OCI-LY7 (cell line): ENCODE measurements around the gene RASSF5. TPM values are rescaled to one million over a fixed set of nuclear protein-coding genes. Genes with fewer than 3 reads are reported as not detected.
A peak's percentile ranks its signal among the peaks of the same experiment; 100 is the strongest.

ENCODE experiments used
- BruUV-seq: library from RNA; stranded (reverse); fragments of 400-500 nt; replicated peaks from 2 replicates; lab custom pipeline; 2021; lab: Mats Ljungman, UMichigan
- CTCF ChIA-PET: fragments of 300-600 bp; sonication (Branson Sonifier 250); formaldehyde crosslinking; loops from one replicate; lab custom pipeline; 2022; ENCODE audit warnings: antibody characterized with exemption; ENCODE audit not compliant: unreplicated experiment; lab: Charles Lee
- POLR2A ChIA-PET: fragments of 300-600 bp; sonication (Branson Sonifier 250); formaldehyde crosslinking; loops from one replicate; lab custom pipeline; 2022; ENCODE audit warnings: antibody characterized with exemption; lab: Charles Lee
- DNase-seq: peaks from one replicate; pipeline ENCODE4 v3.0.0-alpha.2; 2015; ENCODE audit warnings: low spot score
- H2AFZ ChIP-seq: fragments of 200-600 bp; sonication (generic), shearing (Covaris generic); 2 replicates; pipeline ENCODE4 v1.6.1; 2014; ENCODE audit warnings: mild to moderate bottlenecking, antibody characterized with exemption, low read length, moderate library complexity
- H3K27ac ChIP-seq: fragments of 200-600 bp; sonication (generic); 2 replicates; pipeline ENCODE4 v1.5.1; 2014; ENCODE audit warnings: mixed run types, low read depth, mild to moderate bottlenecking, moderate library complexity, low read length, inconsistent platforms; ENCODE audit not compliant: poor library complexity, severe bottlenecking
- H3K36me3 ChIP-seq: fragments of 200-600 bp; sonication (generic); 2 replicates; pipeline ENCODE4 v1.6.1; 2014; ENCODE audit warnings: mild to moderate bottlenecking, antibody characterized with exemption, low read length, moderate library complexity, mixed read lengths; ENCODE audit not compliant: insufficient read depth
- H3K4me1 ChIP-seq: fragments of 200-600 bp; sonication (generic); 2 replicates; pipeline ENCODE4 v1.5.1; 2014; ENCODE audit warnings: mild to moderate bottlenecking, low read length; ENCODE audit not compliant: insufficient read depth, poor library complexity, severe bottlenecking
- H3K4me2 ChIP-seq: fragments of 200-600 bp; sonication (generic); 2 replicates; pipeline ENCODE4 v1.6.1; 2014; ENCODE audit warnings: mild to moderate bottlenecking, low read length
- H3K4me3 ChIP-seq: fragments of 200-600 bp; sonication (generic); 2 replicates; pipeline ENCODE4 v1.5.1; 2014; ENCODE audit warnings: mild to moderate bottlenecking, low read depth, low read length; ENCODE audit not compliant: poor library complexity, severe bottlenecking
- H3K79me2 ChIP-seq: fragments of 200-600 bp; sonication (generic); 2 replicates; pipeline ENCODE4 v1.6.1; 2016; ENCODE audit warnings: low read depth, mild to moderate bottlenecking, low read length, moderate library complexity, mixed read lengths; ENCODE audit not compliant: insufficient read depth
- H3K9me2 ChIP-seq: fragments of 200-600 bp; sonication (generic); 2 replicates; pipeline ENCODE4 v1.6.1; 2016; ENCODE audit warnings: mild to moderate bottlenecking, low read length, mixed read lengths; ENCODE audit not compliant: insufficient read depth
- H3K9me3 ChIP-seq: fragments of 200-600 bp; sonication (generic); 2 replicates; pipeline ENCODE4 v1.6.1; 2014; ENCODE audit warnings: mild to moderate bottlenecking, mixed run types, low read length, mixed read lengths
- H4K20me1 ChIP-seq: fragments of 200-600 bp; sonication (generic); 2 replicates; pipeline ENCODE4 v1.6.1; 2014; ENCODE audit warnings: mild to moderate bottlenecking, antibody characterized with exemption, low read length, moderate library complexity, mixed read lengths; ENCODE audit not compliant: insufficient read depth
- CTCF ChIP-seq: fragments of 200-600 bp; sonication (generic); conservative IDR thresholded peaks from 2 replicates; pipeline ENCODE4 v1.5.1; 2014; ENCODE audit warnings: mild to moderate bottlenecking, antibody characterized with exemption, low read length, moderate library complexity, mixed read lengths
- EZH2phosphoT487 ChIP-seq: fragments of 200-600 bp; sonication (generic); IDR thresholded peaks from 2 replicates; pipeline ENCODE4 v1.6.1; 2018; ENCODE audit warnings: low read depth, borderline replicate concordance, mild to moderate bottlenecking, mixed run types, antibody characterized with exemption, low read length, moderate library complexity, mixed read lengths
- intact Hi-C: fragments of 100-400 bp; cut with micrococcal nuclease; formaldehyde crosslinking; loops from one replicate; pipeline ENCODE4 v1.10.0; 2022; ENCODE audit not compliant: unreplicated experiment
- total RNA-seq, 2 experiments: library from RNA; depleted of rRNA in 1 of 2; stranded (reverse); fragments of >200 nt in 1 of 2; shearing (Covaris generic) in 1 of 2; gene quantifications; 2 replicates each; pipeline ENCODE4 v1.2.3, GENCODE V29; 2014 to 2022

RASSF5 gene
- total RNA-seq, 2 experiments from 2014 or later, result 19.8 to 25.7 TPM

- POLR2A ChIA-PET, result interaction anchor here (1.6 kb wide), 1 partner anchor 9 kb away, joined by 13 read pairs; the partner anchor contains the start of gene IKBKE
- Histone ChIP-seq H4K20me1 (no peaks in the 10 kb centered on the region), H3K36me3 (peaks cover 84% of the 10 kb centered on the region), H3K79me2 (no peaks in the 10 kb centered on the region), H3K9me2 (no peaks in the 10 kb centered on the region), H3K4me2 (no peak overlapping the region), H3K4me3 (no peak overlapping the region), H3K9me3 (no peaks in the 10 kb centered on the region), H3K27ac (no peak overlapping the region), H2AFZ (no peak overlapping the region), H3K4me1 (no peaks in the 10 kb centered on the region)
- CTCF ChIA-PET, result interaction anchor here (0.8 to 2.8 kb wide), 2 partner anchors 8 to 16 kb away, joined by 3 to 14 read pairs; partner anchors contain the start of gene IKBKE
- intact Hi-C loops, result loop anchor here (1.0 to 10.0 kb wide), 2 partner anchors 105 to 424 kb away; partner anchors contain the start of gene RHEX
- DNase-seq, result no peak
- TF ChIP-seq CTCF (no peak), EZH2phosphoT487 (no peak)
- no TSS peak for BruUV-seq
These were observed 28.6 kb upstream of the RASSF5 start for GRCh38 chr1:206478746-206479145.

GRCh38 chr1:206479183-206480125 lies 27.9 kb upstream of the RASSF5 start:
- no peak overlapping the region for H2AFZ ChIP-seq
- DNase-seq, result peak; percentile 77
- intact Hi-C loops, result loop anchor here (1.0 to 10.0 kb wide), 2 partner anchors 104 to 425 kb away; partner anchors contain the start of gene RHEX
- no peak overlapping the region for H3K4me2 ChIP-seq
- no peaks in the 10 kb centered on the region for H4K20me1 ChIP-seq
- no peaks in the 10 kb centered on the region for H3K9me3 ChIP-seq
- H3K27ac ChIP-seq, result no peak overlapping the region
- no peaks in the 10 kb centered on the region for H3K4me1 ChIP-seq
- BruUV-seq, result no TSS peak
- ChIA-PET POLR2A (interaction anchor here (0.8 to 1.6 kb wide), 3 partner anchors 9 to 61 kb away, joined by 3 to 13 read pairs (median 3); partner anchors contain the start of gene IKBKE), CTCF (interaction anchor here (0.8 to 2.8 kb wide), 3 partner anchors 9 to 17 kb away, joined by 3 to 14 read pairs (median 4); partner anchors contain the start of gene IKBKE)
- H3K9me2 ChIP-seq, result no peaks in the 10 kb centered on the region
- H3K4me3 ChIP-seq, result no peak overlapping the region
- H3K36me3 ChIP-seq, result peaks cover 82% of the 10 kb centered on the region
- no peaks in the 10 kb centered on the region for H3K79me2 ChIP-seq
- no peak for TF ChIP-seq EZH2phosphoT487
- peak; percentile 89 for TF ChIP-seq CTCF
